ENCODE data around the gene C7orf33.
A peak's percentile ranks its signal among the peaks of the same experiment; 100 is the strongest.
"Not testable (repeated sequence)": the region's sequence is repeated elsewhere in the genome, so short reads cannot be mapped to it uniquely, and the experiment has no call there.

Gene C7orf33

GRCh38 chr7:148590471-148590870 is at the start of gene C7orf33:
Gene C7orf33 (plus strand): TSS chr7:148590766. CDS start chr7:148590926, 160 bp downstream.
- Mint-ChIP-seq H3K4me3 (no peak within 1 kb of the TSS), H3K27me3 (peaks cover 13% of the 10 kb centered on the region), H3K4me1 (no peaks in the 10 kb centered on the region), H3K9me3 (no peaks in the 10 kb centered on the region), H3K27ac (no peak within 1 kb of the TSS), H3K36me3 (no peaks in the 10 kb centered on the region)
- ATAC-seq (ENCODE audit: low read depth), result no peak
- no peak for DNase-seq (ENCODE audit: low spot score in 2 of 2)

- DNase-seq (ENCODE audit: low spot score in 2 of 2) (no peak), ATAC-seq (ENCODE audit: low read depth) (no peak)
- Mint-ChIP-seq H3K36me3 (no peaks in the 10 kb centered on the region), H3K4me1 (no peaks in the 10 kb centered on the region), H3K27me3 (peaks cover 2% of the 10 kb centered on the region), H3K27ac (no peak overlapping the region), H3K4me3 (no peak overlapping the region), H3K9me3 (no peaks in the 10 kb centered on the region)
These were observed 48.6 kb upstream of the C7orf33 start for GRCh38 chr7:148541891-148542504.

- Mint-ChIP-seq H3K9me3 (no peaks in the 10 kb centered on the region), H3K4me3 (no peak overlapping the region), H3K4me1 (no peaks in the 10 kb centered on the region), H3K27me3 (no peaks in the 10 kb centered on the region), H3K27ac (no peak overlapping the region), H3K36me3 (peaks cover under 1% of the 10 kb centered on the region)
- ATAC-seq (ENCODE audit: low read depth), result no peak
- DNase-seq (ENCODE audit: low spot score in 2 of 2), result no peak
These were observed 47.3 kb upstream of the C7orf33 start for GRCh38 chr7:148543302-148543701.

- no peaks in the 10 kb centered on the region for H3K27me3 Mint-ChIP-seq
- no peak for DNase-seq (ENCODE audit: low spot score in 2 of 2)
- H3K4me1 Mint-ChIP-seq, result no peaks in the 10 kb centered on the region
- no peak for ATAC-seq (ENCODE audit: low read depth)
- no peak overlapping the region for H3K4me3 Mint-ChIP-seq
- peaks cover 2% of the 10 kb centered on the region for H3K36me3 Mint-ChIP-seq
- peaks cover 4% of the 10 kb centered on the region for H3K9me3 Mint-ChIP-seq
- no peak overlapping the region for H3K27ac Mint-ChIP-seq
These were observed 45.4 kb upstream of the C7orf33 start for GRCh38 chr7:148545172-148545571.

GRCh38 chr7:148545932-148546331 is 44.6 kb upstream of the C7orf33 start:
- no peak for DNase-seq (ENCODE audit: low spot score in 2 of 2)
- no peaks in the 10 kb centered on the region for H3K4me1 Mint-ChIP-seq
- H3K27ac Mint-ChIP-seq, result no peak overlapping the region
- no peak overlapping the region for H3K4me3 Mint-ChIP-seq
- ATAC-seq (ENCODE audit: low read depth), result no peak
- no peaks in the 10 kb centered on the region for H3K27me3 Mint-ChIP-seq
- H3K9me3 Mint-ChIP-seq, result peaks cover 7% of the 10 kb centered on the region
- H3K36me3 Mint-ChIP-seq, result peaks cover 2% of the 10 kb centered on the region

- Mint-ChIP-seq H3K36me3 (peaks cover 2% of the 10 kb centered on the region), H3K27me3 (no peaks in the 10 kb centered on the region), H3K9me3 (peaks cover 8% of the 10 kb centered on the region), H3K27ac (no peak overlapping the region), H3K4me3 (no peak overlapping the region), H3K4me1 (peaks cover 2% of the 10 kb centered on the region)
- ATAC-seq (ENCODE audit: low read depth) (no peak), DNase-seq (ENCODE audit: low spot score in 2 of 2) (no peak)
These were observed 43.7 kb upstream of the C7orf33 start for GRCh38 chr7:148546857-148547256.

- Mint-ChIP-seq H3K36me3 (peaks cover 2% of the 10 kb centered on the region), H3K9me3 (peaks cover 8% of the 10 kb centered on the region), H3K27me3 (no peaks in the 10 kb centered on the region), H3K4me1 (peaks cover 2% of the 10 kb centered on the region), H3K27ac (no peak overlapping the region), H3K4me3 (no peak overlapping the region)
- ATAC-seq (ENCODE audit: low read depth) (no peak), DNase-seq (ENCODE audit: low spot score in 2 of 2) (no peak)
These were observed 42.6 kb upstream of the C7orf33 start for GRCh38 chr7:148547951-148548350.

GRCh38 chr7:148553979-148554378 is 36.6 kb upstream of the C7orf33 start:
- Mint-ChIP-seq H3K4me1 (peaks cover 2% of the 10 kb centered on the region), H3K36me3 (no peaks in the 10 kb centered on the region), H3K4me3 (no peak overlapping the region), H3K9me3 (peaks cover 8% of the 10 kb centered on the region), H3K27ac (no peak overlapping the region), H3K27me3 (peaks cover 1% of the 10 kb centered on the region)
- DNase-seq (ENCODE audit: low spot score in 2 of 2) (no peak), ATAC-seq (ENCODE audit: low read depth) (no peak)

GRCh38 chr7:148556892-148557291 is 33.7 kb upstream of the C7orf33 start:
- DNase-seq (ENCODE audit: low spot score in 2 of 2), result no peak
- Mint-ChIP-seq H3K36me3 (peaks cover 3% of the 10 kb centered on the region), H3K4me1 (no peaks in the 10 kb centered on the region), H3K27me3 (peaks cover 4% of the 10 kb centered on the region), H3K9me3 (peaks cover 2% of the 10 kb centered on the region), H3K27ac (no peak overlapping the region), H3K4me3 (no peak overlapping the region)
- no peak for ATAC-seq (ENCODE audit: low read depth)

GRCh38 chr7:148558914-148559313 is 31.7 kb upstream of the C7orf33 start:
- Mint-ChIP-seq H3K4me3 (no peak overlapping the region), H3K4me1 (peaks cover 3% of the 10 kb centered on the region), H3K27ac (no peak overlapping the region), H3K36me3 (peaks cover 3% of the 10 kb centered on the region), H3K9me3 (peaks cover 2% of the 10 kb centered on the region), H3K27me3 (peaks cover 4% of the 10 kb centered on the region)
- ATAC-seq (ENCODE audit: low read depth) (no peak), DNase-seq (ENCODE audit: low spot score in 2 of 2) (no peak)

GRCh38 chr7:148561099-148561498 is 29.5 kb upstream of the C7orf33 start:
- H3K27me3 Mint-ChIP-seq, result peaks cover 4% of the 10 kb centered on the region
- H3K4me1 Mint-ChIP-seq, result peaks cover 11% of the 10 kb centered on the region
- ATAC-seq (ENCODE audit: low read depth), result no peak
- peaks cover 2% of the 10 kb centered on the region for H3K9me3 Mint-ChIP-seq
- H3K4me3 Mint-ChIP-seq, result no peak overlapping the region
- no peak overlapping the region for H3K27ac Mint-ChIP-seq
- no peak for DNase-seq (ENCODE audit: low spot score in 2 of 2)
- H3K36me3 Mint-ChIP-seq, result peaks cover 3% of the 10 kb centered on the region

- DNase-seq (ENCODE audit: low spot score in 2 of 2) (no peak), ATAC-seq (ENCODE audit: low read depth) (no peak)
- Mint-ChIP-seq H3K4me3 (peak overlapping the region; percentile 51), H3K27ac (peak overlapping the region; percentile 79), H3K36me3 (peaks cover 3% of the 10 kb centered on the region), H3K9me3 (peaks cover 2% of the 10 kb centered on the region), H3K4me1 (peaks cover 11% of the 10 kb centered on the region), H3K27me3 (peaks cover 3% of the 10 kb centered on the region)
These were observed 26.8 kb upstream of the C7orf33 start for GRCh38 chr7:148563583-148564274.

- peak overlapping the region; percentile 79 for H3K27ac Mint-ChIP-seq
- H3K9me3 Mint-ChIP-seq; DNase-seq (ENCODE audit: low spot score in 2 of 2); ATAC-seq (ENCODE audit: low read depth); H3K36me3 Mint-ChIP-seq; H3K27me3 Mint-ChIP-seq: not testable (repeated sequence)
- H3K4me3 Mint-ChIP-seq, result peak overlapping the region; percentile 51
- peaks cover 11% of the 10 kb centered on the region for H3K4me1 Mint-ChIP-seq
These were observed 26.2 kb upstream of the C7orf33 start for GRCh38 chr7:148564275-148564951.

- H3K9me3 Mint-ChIP-seq, result no peaks in the 10 kb centered on the region
- peaks cover 11% of the 10 kb centered on the region for H3K4me1 Mint-ChIP-seq
- no peaks in the 10 kb centered on the region for H3K36me3 Mint-ChIP-seq
- no peak overlapping the region for H3K4me3 Mint-ChIP-seq
- H3K27me3 Mint-ChIP-seq, result no peaks in the 10 kb centered on the region
- H3K27ac Mint-ChIP-seq, result no peak overlapping the region
- ATAC-seq (ENCODE audit: low read depth) (no peak), DNase-seq (ENCODE audit: low spot score in 2 of 2) (no peak)
These were observed 23.8 kb upstream of the C7orf33 start for GRCh38 chr7:148566736-148567135.

Data from memory B cell (primary cell).